NCI-H1048 (cell line): Measurements from ENCODE around the gene WDR91.
"Not testable (repeated sequence)": the region's sequence is repeated elsewhere in the genome, so short reads cannot be mapped to it uniquely, and the experiment has no call there.

Experiments used
- DNase-seq: peaks from one replicate; lab custom pipeline; 2025; lab: John Stamatoyannopoulos, UW

The WDR91 gene

DNA sequence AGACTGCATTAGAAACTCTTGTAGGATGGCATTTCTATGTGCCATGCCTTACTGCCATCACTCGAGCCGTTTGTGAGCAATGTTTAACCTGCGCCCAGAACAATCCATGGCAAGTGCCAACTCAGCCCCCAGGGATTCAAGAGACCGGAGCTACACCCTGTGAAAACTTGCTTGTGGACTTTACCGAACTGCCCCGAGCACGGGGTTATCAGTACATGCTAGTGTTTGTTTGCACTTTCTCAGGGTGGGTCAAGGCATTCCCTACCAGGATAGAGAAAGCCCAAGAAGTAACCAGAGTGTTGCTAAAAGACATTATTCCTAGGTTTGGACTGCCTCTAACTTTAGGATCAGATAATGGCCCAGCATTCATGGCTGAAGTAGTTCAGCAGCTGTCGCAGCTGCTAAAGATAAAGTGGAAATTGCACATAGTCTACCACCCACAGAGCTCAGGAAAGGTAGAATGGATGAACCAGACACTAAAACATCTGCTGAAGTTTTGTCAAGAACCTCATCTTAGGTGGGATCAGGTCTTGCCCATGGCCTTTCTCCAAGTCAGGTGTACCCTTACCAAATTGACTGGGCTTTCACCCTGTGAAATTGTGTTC lies 31.9 kb downstream of the WDR91 start:
- no peak for DNase-seq

DNA sequence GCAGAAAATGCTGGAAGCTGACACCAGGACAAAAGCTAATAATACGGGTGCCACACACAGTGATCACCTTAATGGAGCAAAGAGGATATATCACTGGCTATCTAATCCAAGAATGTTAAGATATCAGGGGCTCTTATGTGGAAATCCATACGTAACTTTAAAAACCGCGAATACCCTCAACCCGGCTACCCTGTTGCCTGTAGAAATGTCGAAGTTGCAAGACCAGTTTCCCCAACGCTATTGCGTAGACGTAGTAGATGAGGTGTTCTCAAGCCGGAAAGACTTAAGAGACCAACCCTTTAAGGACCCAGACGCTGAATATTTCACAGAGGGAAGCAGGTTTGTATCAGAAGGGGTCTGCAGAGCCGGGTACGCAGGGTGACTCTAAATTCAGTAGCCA lies 33.0 kb downstream of the WDR91 start:
- DNase-seq: no peak

GRCh38 chr7:135177028-135177696 lies 34.2 kb downstream of the WDR91 start:
- no peak for DNase-seq

GRCh38 chr7:135175931-135176330 lies 35.4 kb downstream of the WDR91 start:
- no peak for DNase-seq

- no peak for DNase-seq
Observed at GRCh38 chr7:135174941-135175340, 36.4 kb downstream of the WDR91 start.

DNA sequence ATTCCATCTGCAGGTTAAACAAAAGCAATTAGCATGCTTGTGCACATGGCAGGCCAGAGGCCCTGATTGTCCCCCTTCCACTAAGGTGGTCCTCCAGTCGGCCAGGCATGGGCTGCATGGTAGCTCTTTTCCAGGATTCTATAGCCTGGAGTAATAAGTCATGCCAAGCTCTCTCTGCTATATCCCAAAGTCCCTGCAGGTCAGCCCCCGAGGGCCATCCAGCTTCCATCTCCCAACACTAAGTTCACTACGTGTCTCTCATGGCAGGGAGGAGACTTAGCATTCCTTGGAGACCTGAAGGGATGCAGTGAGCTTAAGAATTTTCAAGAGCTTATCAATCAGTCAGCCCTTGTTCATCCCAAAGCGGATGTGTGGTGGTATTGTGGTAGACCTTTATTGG lies 37.4 kb downstream of the WDR91 start:
- not testable (repeated sequence) for DNase-seq

DNA sequence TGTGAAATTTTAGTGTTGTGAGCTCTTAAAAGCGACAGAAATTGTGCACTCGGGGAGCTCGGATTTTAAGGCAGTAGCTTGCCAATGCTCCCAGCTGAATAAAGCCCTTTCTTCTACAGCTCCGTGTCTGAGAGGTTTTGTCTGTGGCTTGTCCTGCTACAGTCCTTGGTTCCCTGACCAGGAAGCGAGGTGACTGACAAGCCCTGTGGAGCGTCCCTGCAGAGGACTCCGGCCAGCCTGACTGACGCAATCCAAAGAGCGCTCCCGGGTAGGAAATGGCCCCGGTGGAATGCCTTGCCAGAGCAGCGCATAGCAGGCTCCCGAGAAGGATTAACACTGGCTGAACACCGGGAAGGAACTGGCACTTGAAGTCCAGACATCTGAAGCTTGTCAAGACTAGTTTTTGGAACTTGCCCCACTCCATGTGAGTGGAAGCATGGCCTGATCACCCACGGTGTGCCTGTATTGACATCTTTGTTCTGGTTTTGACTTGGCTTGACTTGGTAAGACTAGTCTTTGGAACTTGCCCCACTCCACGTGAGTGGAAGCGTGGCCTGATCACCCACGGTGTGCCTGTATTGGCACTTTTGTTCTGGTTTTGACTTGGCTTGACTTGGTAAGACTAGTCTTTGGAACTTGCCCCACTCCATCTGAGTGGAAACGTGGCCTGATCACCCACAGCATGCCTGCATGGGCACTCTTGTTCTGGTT lies 39.6 kb downstream of the WDR91 start:
- not testable (repeated sequence) for DNase-seq

GRCh38 chr7:135170998-135171481 lies 40.3 kb downstream of the WDR91 start:
- DNase-seq: not testable (repeated sequence)

DNA sequence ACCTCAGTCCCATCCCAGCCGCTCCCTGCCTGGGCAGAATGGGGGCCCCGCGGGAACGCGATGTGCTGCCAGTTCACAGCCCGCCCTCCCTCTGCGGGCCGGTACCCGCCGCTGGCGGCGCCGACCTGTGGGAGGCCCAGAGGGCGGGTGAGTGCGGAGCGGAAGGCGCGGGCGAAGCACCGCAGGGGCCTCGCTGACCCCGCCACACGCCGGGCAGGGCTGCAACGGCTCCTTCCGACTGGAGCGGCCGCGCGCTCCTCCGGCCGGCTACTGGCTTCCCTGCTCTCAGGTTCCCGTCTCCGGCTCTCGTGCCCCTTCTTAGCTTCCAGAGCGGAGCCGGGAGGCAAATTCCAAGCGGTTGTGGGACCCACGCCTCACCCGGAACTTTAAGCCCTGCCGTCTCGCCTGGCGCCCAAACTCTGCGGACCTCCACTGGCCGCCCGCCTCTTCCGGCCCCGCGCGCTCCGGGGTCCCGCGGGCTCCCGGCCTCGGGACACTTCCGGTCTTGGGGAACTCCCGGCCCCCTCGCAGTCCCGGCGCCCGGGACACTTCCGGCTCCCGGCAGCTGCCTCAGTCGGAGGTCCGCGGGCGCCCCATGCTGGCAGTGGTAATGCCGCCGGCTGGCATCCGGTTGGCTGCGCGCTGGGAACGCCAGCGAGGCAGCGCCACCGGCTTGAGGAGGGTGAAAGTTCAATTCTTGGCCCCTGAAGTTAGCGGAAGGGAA lies 40.9 kb downstream of the WDR91 start, which contains the start of gene CYREN:
Gene CYREN, minus strand, starts transcription at position 434 of the 724 bp plus-strand sequence. CDS start 1,785 bp downstream, outside the sequence.
- DNase-seq: peak; percentile 88

DNA sequence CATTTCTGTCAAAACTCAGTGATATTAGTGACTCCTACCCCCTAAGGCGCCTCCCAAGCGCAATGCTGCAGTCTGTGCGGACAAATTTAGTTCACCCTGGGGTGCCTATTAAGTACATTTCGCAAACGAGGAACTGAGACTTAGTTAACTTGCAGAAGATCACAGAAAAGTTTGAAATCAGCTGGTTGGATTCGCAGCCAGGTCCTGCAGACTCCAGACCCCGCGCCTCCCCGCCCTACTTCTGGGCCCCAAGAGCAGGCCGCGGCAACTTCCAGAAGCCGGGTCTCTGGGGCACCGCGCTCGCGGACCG lies 41.4 kb downstream of the WDR91 start:
- no peak for DNase-seq

DNA sequence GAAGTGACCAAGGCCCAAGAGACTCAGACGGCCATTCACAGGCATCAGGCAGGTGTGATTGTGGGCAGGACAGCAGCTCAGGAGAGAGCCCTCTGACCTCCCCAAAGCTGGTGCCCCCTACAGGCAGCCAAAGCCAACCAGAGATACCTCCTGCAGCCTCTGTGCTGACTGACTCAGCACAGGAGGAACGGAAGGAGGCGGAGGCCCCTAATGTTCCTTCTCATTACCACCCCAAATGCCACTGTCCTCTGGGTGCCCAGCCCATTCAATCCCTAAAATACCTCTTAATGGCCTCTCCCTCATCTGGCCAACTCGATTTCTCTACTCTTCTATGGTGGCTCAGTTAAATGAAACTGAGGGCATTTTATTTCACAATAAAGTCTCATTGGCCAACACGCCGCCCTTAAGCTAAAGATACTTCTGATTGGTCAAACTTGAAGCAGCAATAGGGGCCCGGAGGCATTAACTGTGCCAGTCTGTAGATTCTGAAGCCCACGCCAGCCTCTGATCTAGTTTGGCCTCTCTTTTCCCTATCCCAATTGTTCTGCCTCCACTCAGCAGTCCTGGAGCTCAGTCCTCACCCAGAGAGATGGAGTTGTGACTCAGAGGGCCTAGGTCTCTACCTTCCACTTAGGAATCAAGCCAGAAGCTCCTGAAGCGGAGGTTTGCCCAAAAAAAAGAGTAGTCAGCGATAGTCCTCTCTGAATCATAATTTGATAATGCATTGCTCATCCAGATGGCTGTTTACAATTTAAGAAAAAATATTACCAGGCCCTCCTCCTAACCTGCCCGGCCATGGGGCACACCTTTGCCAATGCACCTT lies 42.0 kb downstream of the WDR91 start:
- no peak for DNase-seq

- DNase-seq: no peak
Observed at GRCh38 chr7:135168489-135169140, 42.7 kb downstream of the WDR91 start.

- DNase-seq: no peak
Observed at GRCh38 chr7:135168001-135168400, 43.3 kb downstream of the WDR91 start.

DNA sequence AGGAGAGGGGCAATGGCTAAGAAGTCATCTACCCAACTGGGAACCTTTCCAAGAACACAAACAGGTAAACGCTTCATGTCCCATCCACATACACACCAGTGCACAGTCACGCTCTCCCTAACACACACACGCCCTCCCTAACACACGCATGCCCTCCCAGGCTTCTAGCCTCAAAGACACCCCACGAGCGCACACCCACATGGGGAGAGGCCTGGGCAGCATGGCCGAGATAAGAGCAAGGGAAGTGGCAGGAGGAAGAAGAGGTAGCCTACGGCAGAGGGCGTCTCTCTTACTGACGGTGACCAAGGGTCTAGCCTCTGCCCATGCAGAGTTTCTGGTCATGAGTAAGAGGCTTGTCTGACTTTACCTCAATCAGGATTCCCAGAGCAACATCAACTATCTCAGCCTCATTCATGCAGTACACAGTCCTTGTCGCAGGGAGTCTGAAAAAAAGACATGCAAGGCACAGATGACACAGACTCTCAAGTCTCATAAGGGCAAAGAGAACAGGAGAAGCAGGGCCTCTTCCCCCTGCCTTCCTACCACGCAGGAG lies 43.9 kb downstream of the WDR91 start:
- no peak for DNase-seq

DNA sequence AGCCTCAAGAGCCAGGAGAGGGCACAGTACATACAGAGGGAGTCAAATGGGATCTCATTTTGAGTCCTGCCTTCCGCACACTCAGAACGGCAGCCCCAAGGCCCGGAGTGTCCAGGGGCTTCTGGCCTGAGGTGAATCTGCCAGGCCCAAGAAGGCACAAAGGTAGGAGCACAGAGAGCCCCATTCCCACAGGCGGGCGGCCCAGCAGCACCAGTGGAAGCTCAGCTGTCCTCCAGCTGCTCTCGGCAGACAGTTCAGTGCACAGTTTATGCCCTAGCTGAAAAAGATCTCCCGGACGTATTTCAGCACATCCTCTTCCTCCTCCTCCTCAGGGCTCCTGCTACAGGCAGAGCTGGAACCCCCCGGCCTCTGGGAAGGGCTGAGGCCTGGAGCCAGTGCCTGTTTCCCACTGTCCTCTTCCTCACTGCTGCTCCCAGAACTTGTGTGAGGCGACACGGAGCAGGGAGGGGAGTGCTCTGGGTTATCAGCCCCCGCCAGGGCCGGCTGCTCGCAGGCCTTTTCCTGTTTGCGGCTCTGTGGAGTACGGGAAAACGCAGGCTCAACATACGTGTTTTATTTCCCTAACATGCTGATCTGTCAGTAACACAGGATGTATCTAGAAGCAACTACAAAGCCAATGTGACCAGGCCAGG lies 44.9 kb downstream of the WDR91 start:
- DNase-seq: no peak

- DNase-seq: no peak
Observed at GRCh38 chr7:135165862-135166261, 45.5 kb downstream of the WDR91 start.

DNA sequence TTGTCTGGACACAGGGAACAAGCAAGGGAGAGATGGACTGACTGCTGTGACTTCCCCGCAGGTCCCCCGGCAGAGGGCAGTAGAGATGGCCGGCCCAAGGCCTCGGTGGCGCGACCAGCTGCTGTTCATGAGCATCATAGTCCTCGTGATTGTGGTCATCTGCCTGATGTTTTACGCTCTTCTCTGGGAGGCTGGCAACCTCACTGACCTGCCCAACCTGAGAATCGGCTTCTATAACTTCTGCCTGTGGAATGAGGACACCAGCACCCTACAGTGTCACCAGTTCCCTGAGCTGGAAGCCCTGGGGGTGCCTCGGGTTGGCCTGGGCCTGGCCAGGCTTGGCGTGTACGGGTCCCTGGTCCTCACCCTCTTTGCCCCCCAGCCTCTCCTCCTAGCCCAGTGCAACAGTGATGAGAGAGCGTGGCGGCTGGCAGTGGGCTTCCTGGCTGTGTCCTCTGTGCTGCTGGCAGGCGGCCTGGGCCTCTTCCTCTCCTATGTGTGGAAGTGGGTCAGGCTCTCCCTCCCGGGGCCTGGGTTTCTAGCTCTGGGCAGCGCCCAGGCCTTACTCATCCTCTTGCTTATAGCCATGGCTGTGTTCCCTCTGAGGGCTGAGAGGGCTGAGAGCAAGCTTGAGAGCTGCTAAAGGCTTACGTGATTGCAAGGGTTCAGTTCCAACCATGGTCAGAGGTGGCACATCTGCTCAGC lies 46.8 kb downstream of the WDR91 start:
- DNase-seq: no peak

DNA sequence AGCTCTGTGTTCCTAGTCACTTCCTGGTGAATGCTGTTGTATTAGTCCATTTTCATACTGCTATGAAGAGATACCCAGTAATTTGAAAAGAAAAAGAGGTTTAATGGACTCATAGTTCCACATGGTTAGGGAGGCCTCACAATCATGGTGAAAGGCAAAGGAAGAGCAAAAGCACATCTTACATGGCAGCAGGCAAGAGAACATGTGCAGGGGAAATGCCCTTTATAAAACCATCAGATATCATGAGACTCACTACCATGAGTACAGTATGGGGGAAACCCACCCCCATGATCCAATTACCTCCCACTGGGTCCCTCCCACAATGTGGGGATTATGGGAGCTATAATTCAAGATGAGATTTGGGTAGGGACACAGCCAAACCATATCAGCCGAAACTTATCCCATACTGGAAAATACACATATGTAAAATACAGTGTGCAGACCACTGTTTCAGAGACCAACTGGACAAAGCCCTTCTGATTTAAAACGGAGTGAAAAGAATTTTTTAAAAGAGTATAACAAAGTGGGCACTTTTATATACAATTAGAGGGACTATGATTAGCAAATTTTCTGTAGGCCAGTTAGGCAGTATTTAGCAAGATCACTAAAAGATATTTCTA lies 48.8 kb downstream of the WDR91 start:
- DNase-seq: no peak

DNA sequence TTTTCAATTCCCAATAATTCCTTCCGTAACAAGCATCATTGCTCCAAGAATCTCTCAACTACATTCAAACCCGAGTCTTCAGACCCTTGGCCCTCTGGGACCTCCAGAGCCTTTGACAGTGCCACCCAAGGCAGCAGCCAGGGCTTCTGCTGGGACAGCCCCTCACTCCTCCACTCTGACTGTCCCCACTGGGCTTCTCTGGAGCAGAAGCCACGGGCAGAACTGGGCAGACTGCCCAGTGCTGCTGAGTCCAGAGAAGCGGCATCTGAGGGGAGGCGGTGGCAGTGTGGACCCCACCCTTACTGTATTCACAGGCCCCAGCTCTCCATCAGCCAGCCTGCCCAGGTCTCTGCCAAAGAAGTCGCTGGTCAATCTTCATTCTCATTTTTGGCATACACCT lies 49.7 kb downstream of the WDR91 start:
- no peak for DNase-seq
